Astrocyte of the hippocampus (primary cell): ENCODE measurements around the gene SLAMF6.
A peak's percentile ranks its signal among the peaks of the same experiment; 100 is the strongest.
"Not testable (repeated sequence)": the region's sequence is repeated elsewhere in the genome, so short reads cannot be mapped to it uniquely, and the experiment has no call there.

Experiments used
- DNase-seq: peaks from one replicate; pipeline ENCODE4 v3.0.0; 2011; ENCODE audit warnings: low read depth, low spot score

SLAMF6 gene

GRCh38 chr1:160522622-160523345 lies at the start of gene SLAMF6:
SLAMF6 (minus strand) TSS chr1:160523255; CDS start chr1:160523192, 63 bp downstream.
- DNase-seq = no peak

- no peak for DNase-seq
Measured at GRCh38 chr1:160570840-160571239, 47.8 kb upstream of the SLAMF6 start.

- no peak for DNase-seq
Measured at GRCh38 chr1:160569806-160570205, 46.8 kb upstream of the SLAMF6 start.

GRCh38 chr1:160567858-160568682 lies 45.0 kb upstream of the SLAMF6 start:
- DNase-seq = no peak

- no peak for DNase-seq
Measured at GRCh38 chr1:160567341-160567740, 44.3 kb upstream of the SLAMF6 start.

- DNase-seq = no peak
Measured at GRCh38 chr1:160565564-160565963, 42.5 kb upstream of the SLAMF6 start.

- not testable (repeated sequence) for DNase-seq
Measured at GRCh38 chr1:160563230-160563629, 40.2 kb upstream of the SLAMF6 start.

GRCh38 chr1:160562745-160563144 lies 39.7 kb upstream of the SLAMF6 start:
- not testable (repeated sequence) for DNase-seq

- no peak for DNase-seq
Measured at GRCh38 chr1:160560806-160561205, 37.8 kb upstream of the SLAMF6 start.

GRCh38 chr1:160560045-160560705 lies 37.1 kb upstream of the SLAMF6 start:
- no peak for DNase-seq

- DNase-seq = not testable (repeated sequence)
Measured at GRCh38 chr1:160559437-160559836, 36.4 kb upstream of the SLAMF6 start.

- no peak for DNase-seq
Measured at GRCh38 chr1:160558660-160559380, 35.8 kb upstream of the SLAMF6 start.

- no peak for DNase-seq
Measured at GRCh38 chr1:160553778-160554177, 30.7 kb upstream of the SLAMF6 start.

- no peak for DNase-seq
Measured at GRCh38 chr1:160552425-160552824, 29.4 kb upstream of the SLAMF6 start.

GRCh38 chr1:160550572-160551034 lies 27.5 kb upstream of the SLAMF6 start:
- DNase-seq = no peak

GRCh38 chr1:160549665-160550006 lies 26.6 kb upstream of the SLAMF6 start:
- DNase-seq = no peak

- no peak for DNase-seq
Measured at GRCh38 chr1:160548960-160549664, 26.1 kb upstream of the SLAMF6 start.

GRCh38 chr1:160548183-160548582 lies 25.1 kb upstream of the SLAMF6 start:
- DNase-seq = no peak

GRCh38 chr1:160547422-160547821 lies 24.4 kb upstream of the SLAMF6 start:
- DNase-seq = no peak

- no peak for DNase-seq
Measured at GRCh38 chr1:160546942-160547341, 23.9 kb upstream of the SLAMF6 start.

- DNase-seq = peak; percentile 5
Measured at GRCh38 chr1:160544647-160545046, 21.6 kb upstream of the SLAMF6 start.
